HUES64 (cell line): ENCODE measurements around the gene SOAT2.

ENCODE experiments used
- H3K27ac ChIP-seq: 2 replicates; pipeline ENCODE4 v1.7.0; 2013; ENCODE audit warnings: low read depth, low read length, inconsistent platforms
- H3K27me3 ChIP-seq: 2 replicates; pipeline ENCODE4 v1.6.1; 2013; ENCODE audit warnings: mild to moderate bottlenecking, low read length; ENCODE audit not compliant: insufficient read depth
- H3K36me3 ChIP-seq: 2 replicates; pipeline ENCODE4 v1.6.1; 2013; ENCODE audit warnings: mild to moderate bottlenecking, low read length; ENCODE audit not compliant: insufficient read depth
- H3K4me1 ChIP-seq: 2 replicates; pipeline ENCODE4 v1.6.1; 2013; ENCODE audit warnings: mild to moderate bottlenecking, low read length, moderate library complexity; ENCODE audit not compliant: insufficient read depth
- H3K4me3 ChIP-seq: 2 replicates; pipeline ENCODE4 v1.5.1; 2013; ENCODE audit warnings: mild to moderate bottlenecking, low read length, moderate library complexity
- H3K9ac ChIP-seq: 2 replicates; pipeline ENCODE4 v1.6.1; 2013; ENCODE audit warnings: mild to moderate bottlenecking, low read depth, low read length
- H3K9me3 ChIP-seq: 2 replicates; pipeline ENCODE4 v1.6.1; 2013; ENCODE audit warnings: low read depth, low read length; ENCODE audit not compliant: insufficient read depth
- WGBS: fragments of 150-250, 120-280 bp; methylation state at CpG from one replicate; pipeline ENCODE4 v1.1.7; 2013; ENCODE audit warnings: missing lambda C conversion rate; 5-methylcytosine and 5-hydroxymethylcytosine counted together

SOAT2 gene

DNA sequence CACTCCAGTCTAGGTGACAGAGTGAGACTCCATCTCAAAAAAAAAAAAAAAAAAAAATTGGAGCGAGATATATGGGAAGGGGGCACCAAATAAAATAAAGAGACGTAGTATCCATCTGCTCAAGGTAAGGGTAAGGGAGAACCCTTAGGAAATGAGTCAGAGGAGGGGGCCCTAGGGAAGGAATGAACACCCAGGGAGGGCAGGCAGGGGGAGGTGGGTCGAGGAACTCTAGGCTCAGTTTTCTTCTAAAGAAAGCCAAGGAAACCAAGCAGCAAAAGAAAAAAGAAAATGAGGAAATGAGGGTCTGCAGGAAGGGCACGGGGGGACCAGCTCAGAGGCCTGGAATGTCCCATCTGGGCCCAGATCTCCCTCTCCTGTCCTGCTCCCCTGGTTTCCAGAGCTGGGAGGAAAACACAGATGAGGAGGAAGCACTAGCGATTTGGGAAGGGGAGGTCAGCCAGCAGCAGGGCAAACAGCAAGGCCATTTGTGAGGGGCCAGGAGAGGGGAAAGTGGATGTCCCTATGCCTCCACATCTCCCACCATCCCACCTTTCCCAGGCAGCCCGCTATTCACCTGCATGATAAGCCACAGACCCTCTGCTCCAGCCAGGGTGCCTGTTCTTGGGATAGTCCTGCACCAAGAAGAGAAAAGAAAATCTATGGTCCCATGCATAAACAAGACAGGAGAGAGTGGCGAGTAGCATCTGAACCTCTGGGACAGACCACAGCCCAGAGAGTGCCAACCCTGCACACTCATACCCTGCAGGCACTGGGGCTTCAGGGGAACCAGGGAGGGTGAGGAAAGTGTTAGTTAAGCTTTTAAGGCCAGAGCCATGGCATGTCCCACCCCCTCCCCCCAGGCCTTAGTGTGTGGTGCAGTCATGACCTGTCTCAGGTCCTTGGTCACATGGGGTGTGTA, 36.0 kb upstream of the SOAT2 start:
- H3K4me1 ChIP-seq: peaks cover 18% of the 10 kb centered on the region
- WGBS: 73% methylated on average over 7 of the region's 7 CpGs
- no peak overlapping the region for H3K9ac ChIP-seq

DNA sequence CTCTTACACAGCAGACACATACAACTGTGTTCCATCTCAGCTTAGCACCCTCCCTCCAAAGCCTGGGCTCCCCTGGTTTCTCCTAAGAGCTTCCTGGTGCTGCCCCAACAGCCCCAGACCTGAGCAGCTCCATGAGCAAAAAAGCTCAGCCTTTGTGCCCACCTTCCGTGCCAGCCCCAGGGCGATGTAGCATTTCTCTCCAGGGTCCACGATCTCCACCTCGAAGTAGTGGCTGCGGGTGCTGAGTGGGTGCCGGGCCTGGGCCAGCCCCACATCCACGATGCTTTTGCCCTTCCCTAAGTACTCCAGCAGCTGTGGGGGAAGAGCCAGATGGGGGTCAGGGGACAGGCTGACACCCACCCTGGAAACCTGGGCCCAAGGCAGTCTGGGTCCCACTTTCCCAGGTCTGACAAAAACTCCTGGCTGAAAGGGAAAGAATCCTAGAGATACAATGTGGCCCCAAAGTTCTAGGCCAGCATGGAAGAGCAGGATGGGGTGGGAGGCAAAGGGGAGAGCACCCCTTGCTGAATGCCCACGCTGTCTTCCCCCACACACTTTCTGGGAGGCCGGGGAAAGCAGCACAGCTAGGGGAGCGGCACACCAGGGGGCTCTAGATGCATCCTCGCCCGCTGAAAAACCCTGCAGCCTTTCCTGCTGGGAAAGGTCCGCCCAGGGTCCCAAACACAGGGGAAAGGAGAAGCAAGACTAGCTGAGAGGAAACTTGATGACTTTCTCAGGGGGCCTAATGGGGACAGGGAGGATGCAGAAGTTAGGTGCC, 35.1 kb upstream of the SOAT2 start:
- H3K27ac ChIP-seq: no peak overlapping the region
- H3K9ac ChIP-seq: no peak overlapping the region
- H3K9me3 ChIP-seq: no peaks in the 10 kb centered on the region
- no peak overlapping the region for H3K4me3 ChIP-seq
- H3K36me3 ChIP-seq: no peaks in the 10 kb centered on the region
- H3K4me1 ChIP-seq: peaks cover 21% of the 10 kb centered on the region
- no peaks in the 10 kb centered on the region for H3K27me3 ChIP-seq
- WGBS: 84% methylated on average over 12 of the region's 13 CpGs

More for the DNA sequence above, 36.0 kb upstream of the SOAT2 start:
- Histone ChIP-seq H3K4me3 (no peak overlapping the region), H3K36me3 (no peaks in the 10 kb centered on the region), H3K27me3 (no peaks in the 10 kb centered on the region), H3K27ac (no peak overlapping the region), H3K9me3 (no peaks in the 10 kb centered on the region)

DNA sequence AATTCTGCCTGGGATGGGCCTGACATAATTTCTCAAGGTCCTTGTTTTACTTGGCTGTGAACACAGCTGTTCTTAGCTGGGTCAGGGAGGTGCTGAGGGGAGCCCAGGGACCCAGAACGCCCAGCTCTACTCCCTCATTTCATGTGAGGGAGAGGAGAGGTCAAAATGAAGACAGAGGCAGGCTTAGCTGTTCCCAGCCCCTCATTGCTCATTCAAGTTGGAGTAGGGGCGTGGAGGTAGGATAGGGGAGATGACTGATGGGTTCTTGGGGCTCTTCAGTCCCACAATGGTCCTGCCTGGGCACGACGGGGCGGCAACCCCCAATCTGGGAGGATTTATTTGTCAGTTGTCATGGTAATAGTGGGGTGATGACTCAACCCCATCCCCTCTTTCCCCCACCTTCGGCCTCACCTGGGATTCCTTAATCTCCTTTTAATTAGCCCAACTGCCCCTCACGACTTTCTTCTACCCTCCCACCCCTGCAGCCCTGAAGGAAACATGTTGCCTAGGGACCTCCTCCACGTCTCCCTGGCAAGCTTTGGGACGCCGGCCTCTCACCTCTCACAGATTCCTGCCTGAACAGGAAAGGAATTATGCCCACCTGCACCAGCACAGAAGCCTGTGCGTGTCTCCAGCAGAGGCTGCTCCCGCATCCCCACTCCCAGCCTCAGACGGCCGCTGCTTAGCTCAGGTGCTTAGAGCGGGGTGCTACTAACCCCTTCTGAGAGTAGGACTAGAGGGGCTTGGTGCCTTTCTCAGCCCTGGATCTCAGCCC, 34.3 kb upstream of the SOAT2 start:
- H3K27me3 ChIP-seq: no peaks in the 10 kb centered on the region
- H3K36me3 ChIP-seq: peaks cover 2% of the 10 kb centered on the region; the same call in 1 of the 2 replicates
- H3K4me3 ChIP-seq: no peak overlapping the region
- 75% methylated on average over 14 of the region's 15 CpGs for WGBS
- no peak overlapping the region for H3K9ac ChIP-seq
- no peaks in the 10 kb centered on the region for H3K9me3 ChIP-seq
- no peak overlapping the region for H3K27ac ChIP-seq
- H3K4me1 ChIP-seq: peaks cover 21% of the 10 kb centered on the region

DNA sequence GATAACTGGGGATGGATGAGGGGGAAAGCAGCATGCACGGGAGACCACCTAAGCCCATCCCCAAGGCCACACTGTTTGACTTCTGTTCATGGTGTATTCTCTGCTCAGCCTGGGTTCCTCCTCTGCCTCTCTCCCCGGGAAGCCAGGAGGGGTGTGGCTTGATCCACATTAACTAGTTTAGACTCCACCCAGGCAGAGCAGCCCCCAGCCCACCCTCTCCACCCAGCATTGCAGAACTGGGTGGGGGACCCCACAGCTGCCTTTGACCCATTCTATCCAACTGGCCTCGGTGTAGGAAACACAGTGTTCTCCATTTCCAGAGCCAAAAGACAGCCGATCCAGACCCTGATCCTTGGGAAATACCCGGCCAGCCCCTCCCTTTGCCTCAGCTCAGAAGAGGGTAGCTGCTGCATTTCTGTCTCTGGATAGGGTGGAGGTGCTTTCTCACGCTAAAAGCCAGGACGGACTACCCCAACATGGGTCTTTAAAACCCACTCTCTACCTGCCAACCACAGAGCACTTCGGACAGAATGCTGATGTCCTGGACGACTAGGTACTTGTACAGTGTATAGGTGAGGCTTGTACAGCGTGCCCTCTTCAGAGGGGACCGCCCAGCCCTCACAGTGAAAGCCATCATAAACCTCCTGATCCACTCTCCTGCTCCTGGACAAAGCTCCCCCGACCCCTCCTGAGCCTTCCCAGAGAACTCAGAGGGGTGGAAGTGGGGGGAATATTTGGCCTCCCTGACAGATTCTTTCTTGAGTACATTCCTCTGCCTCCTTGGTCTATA, 33.5 kb upstream of the SOAT2 start:
- no peak overlapping the region for H3K27ac ChIP-seq
- H3K4me1 ChIP-seq: peaks cover 21% of the 10 kb centered on the region
- H3K9me3 ChIP-seq: no peaks in the 10 kb centered on the region
- peaks cover 6% of the 10 kb centered on the region; the same call in 1 of the 2 replicates for H3K36me3 ChIP-seq
- WGBS: 79% methylated on average over 11 of the region's 12 CpGs
- no peak overlapping the region for H3K9ac ChIP-seq
- no peak overlapping the region for H3K4me3 ChIP-seq
- H3K27me3 ChIP-seq: no peaks in the 10 kb centered on the region

DNA sequence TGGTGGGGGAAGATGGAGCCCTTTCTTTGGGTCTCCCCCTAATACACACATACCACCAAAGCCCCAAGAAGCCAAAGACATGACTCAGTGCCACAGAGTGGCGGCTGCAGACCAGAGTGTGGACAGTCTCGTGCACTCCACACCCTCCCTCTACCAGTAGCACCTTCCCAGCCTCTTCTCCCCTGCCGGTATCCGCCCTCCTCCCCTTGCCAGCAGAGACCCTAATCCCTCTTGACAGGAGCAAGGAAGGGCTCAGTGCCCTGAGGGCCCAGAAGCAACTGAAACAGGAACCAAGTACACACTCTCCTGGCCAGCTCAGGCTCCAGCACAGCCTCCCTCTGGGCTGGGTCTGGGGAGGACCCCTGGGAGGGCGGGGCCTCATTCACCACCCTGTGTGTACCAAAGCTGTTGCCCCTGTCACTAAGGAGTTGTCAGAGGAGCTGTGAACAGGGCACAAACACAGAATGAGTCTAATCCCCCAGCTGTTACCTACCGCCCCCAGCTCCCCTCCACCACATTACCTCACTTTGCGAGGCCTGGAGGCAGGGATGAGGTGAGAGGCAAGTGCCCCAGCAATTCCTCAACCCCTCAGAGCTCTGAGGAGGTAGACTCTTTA, 32.3 kb upstream of the SOAT2 start:
- Histone ChIP-seq H3K9ac (no peak overlapping the region), H3K4me1 (peaks cover 21% of the 10 kb centered on the region), H3K27me3 (no peaks in the 10 kb centered on the region), H3K27ac (no peak overlapping the region), H3K36me3 (peaks cover 10% of the 10 kb centered on the region; the same call in 1 of the 2 replicates), H3K4me3 (no peak overlapping the region), H3K9me3 (no peaks in the 10 kb centered on the region)
- WGBS: 86% methylated on average over 5 of the region's 7 CpGs

DNA sequence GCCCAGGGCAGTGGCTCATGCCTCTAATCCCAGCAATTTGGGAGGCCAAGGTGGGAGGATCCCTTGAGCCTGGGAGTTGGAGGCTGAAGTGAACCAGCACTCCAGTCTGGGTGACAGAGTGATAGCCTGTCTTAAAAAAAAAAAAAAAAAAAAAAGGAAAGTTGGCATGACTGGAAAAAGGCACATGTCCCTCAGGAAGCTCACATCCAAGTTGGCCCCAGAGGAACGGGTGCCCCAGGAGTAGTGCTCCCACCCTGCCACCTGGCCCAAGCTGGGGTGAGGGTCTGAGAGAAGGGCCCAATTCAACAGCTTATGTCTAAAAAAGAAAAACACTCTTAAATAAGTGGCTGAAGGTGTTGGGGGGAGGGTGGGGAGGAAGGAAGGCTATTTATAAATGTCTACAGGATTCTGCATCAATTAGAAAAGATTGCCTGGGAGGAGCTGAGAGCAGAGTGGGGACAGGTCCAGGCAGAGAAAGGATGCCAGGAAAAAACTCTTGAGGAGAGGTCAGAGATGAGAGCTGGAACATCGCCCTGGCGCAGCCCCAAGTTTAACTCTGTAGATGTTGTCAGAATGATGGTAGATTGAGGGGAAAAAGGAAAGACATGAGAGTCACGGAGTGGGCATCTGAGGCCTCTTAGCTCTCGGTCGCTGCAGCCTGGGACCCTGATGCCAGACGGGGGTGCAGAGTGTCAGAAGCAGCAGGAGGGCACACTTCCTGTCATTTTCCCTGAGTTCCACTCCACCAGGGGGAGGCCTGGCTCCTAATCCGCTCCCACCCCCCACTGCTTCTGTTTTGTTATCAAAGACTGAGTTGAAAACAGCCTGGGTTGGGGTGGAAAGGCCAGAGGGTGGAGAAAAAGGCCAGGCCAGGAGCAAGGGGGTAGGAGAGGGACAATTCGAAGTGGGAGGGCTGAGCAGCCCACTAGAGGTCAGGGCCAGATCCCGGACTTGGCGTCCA, 31.4 kb upstream of the SOAT2 start:
- peaks cover 21% of the 10 kb centered on the region for H3K4me1 ChIP-seq
- H3K36me3 ChIP-seq: peaks cover 12% of the 10 kb centered on the region; the same call in 1 of the 2 replicates
- H3K27ac ChIP-seq: no peak overlapping the region; the same call in 1 of the 2 replicates
- no peaks in the 10 kb centered on the region for H3K9me3 ChIP-seq
- WGBS: 46% methylated on average over 11 of the region's 11 CpGs
- no peaks in the 10 kb centered on the region for H3K27me3 ChIP-seq
- no peak overlapping the region for H3K4me3 ChIP-seq
- no peak overlapping the region for H3K9ac ChIP-seq

DNA sequence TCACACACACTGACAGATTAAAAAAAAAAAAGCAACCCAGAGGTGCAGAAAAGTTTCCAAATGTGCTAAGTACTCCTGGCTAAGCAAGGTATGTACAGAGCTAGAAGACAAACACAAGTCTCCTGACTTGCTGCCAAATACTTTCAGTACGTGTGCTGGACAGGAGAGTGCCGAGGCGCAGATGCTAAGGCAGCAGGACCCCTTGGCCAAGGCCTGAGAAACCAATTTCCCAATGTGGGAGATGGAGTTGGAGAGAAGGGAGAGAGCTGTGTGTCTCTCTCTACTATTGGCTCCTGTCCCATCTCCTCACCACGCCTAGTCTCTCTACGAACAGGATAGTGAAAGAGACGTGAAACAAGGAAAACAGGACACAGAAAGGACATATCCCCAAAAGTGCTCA, 29.4 kb upstream of the SOAT2 start:
- Histone ChIP-seq H3K9me3 (no peaks in the 10 kb centered on the region), H3K4me1 (peaks cover 20% of the 10 kb centered on the region), H3K27me3 (no peaks in the 10 kb centered on the region), H3K36me3 (peaks cover 12% of the 10 kb centered on the region; the same call in 1 of the 2 replicates), H3K4me3 (no peak overlapping the region), H3K9ac (no peak overlapping the region), H3K27ac (no peak overlapping the region)
- 97% methylated on average over 6 of the region's 6 CpGs for WGBS

DNA sequence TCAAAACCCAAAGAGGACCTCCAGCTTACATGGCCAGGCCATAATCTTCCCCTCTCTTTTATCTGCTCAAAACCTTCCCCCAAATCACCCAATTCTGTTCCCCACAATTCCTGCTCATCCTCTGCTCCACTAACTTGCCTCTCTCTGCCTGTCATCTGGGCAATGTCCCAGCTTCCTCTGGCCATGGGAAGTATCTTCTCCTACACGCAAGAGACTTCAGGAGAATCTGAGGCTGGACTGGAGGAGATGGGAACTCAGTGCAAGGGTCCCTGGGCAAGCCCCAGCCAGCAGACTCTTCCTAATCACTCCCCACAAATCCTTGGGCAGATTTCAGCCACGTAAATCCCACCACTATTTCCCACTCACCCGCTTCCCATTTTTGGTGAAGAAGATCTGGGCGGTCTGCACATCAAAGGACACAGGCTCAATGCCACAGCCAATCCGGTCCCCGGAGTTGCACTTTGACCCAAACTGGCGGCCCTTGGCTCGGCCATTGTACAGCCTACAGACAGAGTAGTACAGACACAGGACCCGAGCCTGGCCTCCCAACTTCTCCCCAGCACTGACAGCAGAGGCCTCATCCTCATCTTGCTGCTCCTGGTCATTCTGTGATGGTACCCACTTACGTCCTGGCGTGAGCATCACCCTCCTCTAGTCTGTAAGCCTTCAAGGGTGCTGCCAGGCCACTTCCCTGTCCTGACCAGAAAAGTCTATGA, 28.8 kb upstream of the SOAT2 start:
- Histone ChIP-seq H3K4me3 (no peak overlapping the region), H3K4me1 (peaks cover 14% of the 10 kb centered on the region), H3K27me3 (no peaks in the 10 kb centered on the region), H3K9me3 (no peaks in the 10 kb centered on the region), H3K27ac (no peak overlapping the region), H3K36me3 (peaks cover 12% of the 10 kb centered on the region; the same call in 1 of the 2 replicates), H3K9ac (no peak overlapping the region)
- WGBS: 91% methylated on average over 11 of the region's 11 CpGs

DNA sequence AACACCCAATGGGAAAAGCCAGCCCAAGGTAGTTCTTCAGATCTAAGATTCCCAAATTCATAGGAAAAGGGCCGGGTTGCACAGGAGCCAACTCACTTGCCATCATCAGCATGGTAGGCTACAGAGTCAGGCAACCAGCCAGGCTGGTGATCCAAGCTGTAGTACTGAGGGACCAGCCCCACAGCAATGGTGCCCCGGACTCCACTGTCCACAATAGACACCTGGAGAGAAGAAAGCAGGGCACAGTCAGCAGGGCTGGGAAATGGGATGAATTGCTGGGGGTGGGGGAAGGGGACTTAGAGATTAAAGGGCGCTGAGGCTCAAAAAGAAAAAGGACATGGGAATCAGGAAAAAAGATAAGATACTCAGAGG, 28.3 kb upstream of the SOAT2 start:
- Histone ChIP-seq H3K4me3 (no peak overlapping the region), H3K9me3 (no peaks in the 10 kb centered on the region), H3K27ac (no peak overlapping the region), H3K36me3 (peaks cover 12% of the 10 kb centered on the region; the same call in 1 of the 2 replicates), H3K9ac (no peak overlapping the region), H3K4me1 (peaks cover 14% of the 10 kb centered on the region), H3K27me3 (no peaks in the 10 kb centered on the region)
- WGBS: 80% methylated on average over 3 of the region's 3 CpGs
